GM18498 (cell line): Measurements from ENCODE around the gene ROPN1L.
"Not testable (repeated sequence)": the region's sequence is repeated elsewhere in the genome, so short reads cannot be mapped to it uniquely, and the experiment has no call there.

Experiments used
- ATAC-seq: cut with Tn5 transposase; IDR thresholded peaks from one replicate; pipeline ENCODE4 v1.9.1; 2021; ENCODE audit warnings: mild to moderate bottlenecking, moderate library complexity; ENCODE audit not compliant: unreplicated experiment

Gene ROPN1L

GRCh38 chr5:10499776-10500175 lies 58.1 kb downstream of the ROPN1L start:
- ATAC-seq, result no peak

- no peak for ATAC-seq
Measured at GRCh38 chr5:10500669-10501068, 59.0 kb downstream of the ROPN1L start.

GRCh38 chr5:10501554-10502075 lies 59.9 kb downstream of the ROPN1L start:
- ATAC-seq, result no peak

GRCh38 chr5:10502130-10502529 lies 60.5 kb downstream of the ROPN1L start:
- no peak for ATAC-seq

- ATAC-seq, result no peak
Measured at GRCh38 chr5:10502578-10502977, 60.9 kb downstream of the ROPN1L start.

GRCh38 chr5:10503321-10503720 lies 61.6 kb downstream of the ROPN1L start:
- no peak for ATAC-seq

- ATAC-seq, result no peak
Measured at GRCh38 chr5:10503997-10504793, 62.5 kb downstream of the ROPN1L start.

GRCh38 chr5:10505517-10506095 lies 63.9 kb downstream of the ROPN1L start:
- peak; percentile 82 for ATAC-seq

- ATAC-seq, result no peak
Measured at GRCh38 chr5:10506535-10506934, 64.9 kb downstream of the ROPN1L start.

- no peak for ATAC-seq
Measured at GRCh38 chr5:10507575-10508096, 66.0 kb downstream of the ROPN1L start.

- ATAC-seq, result no peak
Measured at GRCh38 chr5:10509575-10509974, 67.9 kb downstream of the ROPN1L start.

- ATAC-seq, result no peak
Measured at GRCh38 chr5:10511741-10512640, 70.3 kb downstream of the ROPN1L start.

- ATAC-seq, result no peak
Measured at GRCh38 chr5:10513501-10514442, 72.1 kb downstream of the ROPN1L start.

- ATAC-seq, result not testable (repeated sequence)
Measured at GRCh38 chr5:10514572-10514971, 72.9 kb downstream of the ROPN1L start.
